Tibial nerve (tissue), 4 donors: ENCODE data around the gene MT1H.

Experiments
- EP300 ChIP-seq, 2 donors: sonication (generic); formaldehyde crosslinking; IDR thresholded peaks; one replicate each; pipeline ENCODE4 v1.6.1; 2017; ENCODE audit warnings: antibody characterized with exemption in 2 of 2, mild to moderate bottlenecking in 1 of 2
- POLR2A ChIP-seq, 2 donors: fragments of 450-650 bp; IDR thresholded peaks; one replicate each; pipeline ENCODE4 v1.6.1; 2017; ENCODE audit warnings: antibody characterized with exemption in 2 of 2, mild to moderate bottlenecking in 2 of 2, moderate library complexity in 2 of 2
- TF ChIP-seq, protein P1 (sequence below), 5 experiments: fragments of 200-600 bp in 3 of 5; fragments of 450-650 bp in 2 of 5; sonication (generic) in 3 of 5; IDR thresholded peaks; one replicate each; pipeline ENCODE4 v1.5.1; 2016 to 2019; ENCODE audit warnings: antibody characterized with exemption in 5 of 5, mild to moderate bottlenecking in 3 of 5, moderate library complexity in 2 of 5

GRCh38 chr16:56684256-56684925 lies 14.8 kb downstream of the MT1H start:
- TF ChIP-seq, protein P1, sequence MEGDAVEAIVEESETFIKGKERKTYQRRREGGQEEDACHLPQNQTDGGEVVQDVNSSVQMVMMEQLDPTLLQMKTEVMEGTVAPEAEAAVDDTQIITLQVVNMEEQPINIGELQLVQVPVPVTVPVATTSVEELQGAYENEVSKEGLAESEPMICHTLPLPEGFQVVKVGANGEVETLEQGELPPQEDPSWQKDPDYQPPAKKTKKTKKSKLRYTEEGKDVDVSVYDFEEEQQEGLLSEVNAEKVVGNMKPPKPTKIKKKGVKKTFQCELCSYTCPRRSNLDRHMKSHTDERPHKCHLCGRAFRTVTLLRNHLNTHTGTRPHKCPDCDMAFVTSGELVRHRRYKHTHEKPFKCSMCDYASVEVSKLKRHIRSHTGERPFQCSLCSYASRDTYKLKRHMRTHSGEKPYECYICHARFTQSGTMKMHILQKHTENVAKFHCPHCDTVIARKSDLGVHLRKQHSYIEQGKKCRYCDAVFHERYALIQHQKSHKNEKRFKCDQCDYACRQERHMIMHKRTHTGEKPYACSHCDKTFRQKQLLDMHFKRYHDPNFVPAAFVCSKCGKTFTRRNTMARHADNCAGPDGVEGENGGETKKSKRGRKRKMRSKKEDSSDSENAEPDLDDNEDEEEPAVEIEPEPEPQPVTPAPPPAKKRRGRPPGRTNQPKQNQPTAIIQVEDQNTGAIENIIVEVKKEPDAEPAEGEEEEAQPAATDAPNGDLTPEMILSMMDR (IDR thresholded peaks at IDR 0.05): no peak
- TF ChIP-seq POLR2A (IDR thresholded peaks at IDR 0.05): no peak
- TF ChIP-seq EP300 (IDR thresholded peaks at IDR 0.05): peak in 1 of 2 donors; percentile 30
